ENCODE results near the gene CYP19A1. TPM values are rescaled to one million over a fixed set of nuclear protein-coding genes. Genes with fewer than 3 reads are reported as not detected.

The CYP19A1 gene
- total and polyA plus RNA-seq, 10 of the 15 experiments (the other 5 are each of a cell fraction or from before 2014, with no cell fraction given) = 0.08 to 1.8 (median 0.70) TPM

GRCh38 chr15:51365417-51365816 lies 27.0 kb upstream of the CYP19A1 start:
- DNase-seq (ENCODE audit: low read depth, low spot score) = no peak
- no peak for ATAC-seq
- Histone ChIP-seq H3K36me3 (ENCODE audit: control insufficient read depth in 2 of 2, insufficient read depth in 2 of 2, low read length in 1 of 2) (no peaks in the 10 kb centered on the region), H4K20me1 (ENCODE audit: control insufficient read depth, insufficient read depth) (no peaks in the 10 kb centered on the region), H3K9ac (ENCODE audit: control insufficient read depth, insufficient read depth, low read length) (no peak overlapping the region), H3K4me2 (ENCODE audit: control insufficient read depth, insufficient read depth) (no peak overlapping the region), H2AFZ (ENCODE audit: control insufficient read depth, low read depth, low read length) (no peak overlapping the region), H3K4me1 (ENCODE audit: control insufficient read depth, insufficient read depth, low read length) (peaks cover 4% of the 10 kb centered on the region), H3K27ac (ENCODE audit: control insufficient read depth, insufficient read depth) (no peak overlapping the region), H3K79me2 (ENCODE audit: control insufficient read depth, insufficient read depth, low read length) (no peaks in the 10 kb centered on the region), H3K27me3 (replicated peaks in 1 of 2; ENCODE audit: control insufficient read depth in 2 of 2, insufficient read depth in 2 of 2, low read length in 1 of 2) (peaks cover 6 to 8% of the 10 kb centered on the region in 2 experiments; a peak in 3 of 4 replicates), H3K4me3 (no peak overlapping the region), H3K9me3 (replicated peaks; ENCODE audit: control insufficient read depth, insufficient read depth, low read length) (no peaks in the 10 kb centered on the region)
- RAD21 ChIA-PET (ENCODE audit: unreplicated experiment) = no interaction called here
- POLR2A ChIA-PET = no interaction called here
- CTCF ChIA-PET = interaction anchor here (0.8 to 2.1 kb wide), 3 partner anchors 16 to 202 kb away, joined by 4 to 7 read pairs (median 4); no protein-coding TSS in a partner anchor
- BruUV-seq (replicated peaks) = no TSS peak
- in situ Hi-C loops (cut with MboI) = no loop called here
- TF ChIP-seq ZSCAN29 (IDR thresholded peaks at IDR 0.05) (no peak), CHD1 (IDR thresholded peaks at IDR 0.05; ENCODE audit: low read depth, low read length) (no peak), EED (IDR thresholded peaks at IDR 0.05; ENCODE audit: low read depth) (no peak)
- SMC1A ChIA-PET (ENCODE audit: uncharacterized antibody, unreplicated experiment) = interaction anchor here (1.0 to 1.5 kb wide), 2 partner anchors 67 to 78 kb away, joined by 3 to 5 read pairs; no protein-coding TSS in a partner anchor
- intact Hi-C loops (cut with micrococcal nuclease; ENCODE audit: unreplicated experiment) = no loop called here
- FAIRE-seq = no peak
- 25% methylated on average over 6 of the region's 6 CpGs for WGBS (ENCODE audit: insufficient coverage, insufficient replicate concordance, low lambda C conversion rate, missing lambda C conversion rate)

GRCh38 chr15:51363383-51363782 lies 25.0 kb upstream of the CYP19A1 start:
- ChIA-PET POLR2A (no interaction called here), SMC1A (ENCODE audit: uncharacterized antibody, unreplicated experiment) (interaction anchor here (1.1 kb wide), 1 partner anchor 19 kb away, joined by 3 read pairs; no protein-coding TSS in a partner anchor), RAD21 (ENCODE audit: unreplicated experiment) (no interaction called here), CTCF (interaction anchor here (1.1 to 1.5 kb wide), 2 partner anchors 13 to 38 kb away, joined by 3 read pairs; no protein-coding TSS in a partner anchor)
- no peak for TF ChIP-seq NRF1 (conservative IDR thresholded peaks at IDR 0.05; ENCODE audit: low read depth, low read length)
- TF ChIP-seq SMC3 (IDR thresholded peaks at IDR 0.05; ENCODE audit: borderline replicate concordance, low read length) = no peak
- no peak for TF ChIP-seq CHD2 (IDR thresholded peaks at IDR 0.05; ENCODE audit: borderline replicate concordance, low read depth, low read length)
- no peak for TF ChIP-seq STAT1 (conservative IDR thresholded peaks at IDR 0.05)
- no peak for TF ChIP-seq EGR1 (IDR thresholded peaks at IDR 0.05; ENCODE audit: borderline replicate concordance in 1 of 2, low read depth in 2 of 2, low read length in 2 of 2)
- no peak for FAIRE-seq
- no peak for DNase-seq (ENCODE audit: low read depth, low spot score)
- no peak overlapping the region for H3K4me3 ChIP-seq
- H3K4me1 ChIP-seq (ENCODE audit: control insufficient read depth, insufficient read depth, low read length) = no peaks in the 10 kb centered on the region
- peaks cover 6 to 8% of the 10 kb centered on the region in 2 experiments; a peak in 3 of 4 replicates for H3K27me3 ChIP-seq (replicated peaks in 1 of 2; ENCODE audit: control insufficient read depth in 2 of 2, insufficient read depth in 2 of 2, low read length in 1 of 2)
- H3K27ac ChIP-seq (ENCODE audit: control insufficient read depth, insufficient read depth) = no peak overlapping the region
- intact Hi-C loops (cut with micrococcal nuclease; ENCODE audit: unreplicated experiment) = no loop called here
- H4K20me1 ChIP-seq (ENCODE audit: control insufficient read depth, insufficient read depth) = no peaks in the 10 kb centered on the region
- no peak for ATAC-seq
- no TSS peak for BruUV-seq (replicated peaks)
- H3K9me3 ChIP-seq (replicated peaks; ENCODE audit: control insufficient read depth, insufficient read depth, low read length) = no peaks in the 10 kb centered on the region
- no peak overlapping the region for H2AFZ ChIP-seq (ENCODE audit: control insufficient read depth, low read depth, low read length)
- WGBS (ENCODE audit: insufficient coverage, insufficient replicate concordance, low lambda C conversion rate, missing lambda C conversion rate) = 43% methylated on average over 9 of the region's 9 CpGs
- H3K9ac ChIP-seq (ENCODE audit: control insufficient read depth, insufficient read depth, low read length) = no peak overlapping the region
- in situ Hi-C loops (cut with MboI) = no loop called here
- no peak overlapping the region for H3K4me2 ChIP-seq (ENCODE audit: control insufficient read depth, insufficient read depth)
- no peaks in the 10 kb centered on the region for H3K79me2 ChIP-seq (ENCODE audit: control insufficient read depth, insufficient read depth, low read length)
- H3K36me3 ChIP-seq (ENCODE audit: control insufficient read depth in 2 of 2, insufficient read depth in 2 of 2, low read length in 1 of 2) = no peaks in the 10 kb centered on the region
